Astrocyte (in vitro differentiated cells and primary cell): ENCODE measurements around the gene NUTM2F. TPM values are rescaled to one million over a fixed set of nuclear protein-coding genes. Genes with fewer than 3 reads are reported as not detected.

Source experiments
- DNase-seq: peaks from one replicate; pipeline ENCODE4 v3.0.0-alpha.2; 2010; ENCODE audit warnings: low read depth
- FAIRE-seq: peaks from 2 replicates; lab custom pipeline; 2011; peaks lifted over from hg19 to GRCh38; lab: Jason Lieb, UNC
- H2AFZ ChIP-seq: 2 replicates; pipeline ENCODE4 v1.6.0; 2012; ENCODE audit warnings: low read depth, low read length, inconsistent platforms
- H3K27ac ChIP-seq: 2 replicates; pipeline ENCODE4 v1.5.1; 2011; ENCODE audit warnings: low read depth, low read length, inconsistent platforms
- H3K27me3 ChIP-seq: 2 replicates; pipeline ENCODE4 v1.6.0; 2011; ENCODE audit warnings: low read length, inconsistent platforms; ENCODE audit not compliant: insufficient read depth
- H3K36me3 ChIP-seq: 2 replicates; pipeline ENCODE4 v1.5.1; 2011; ENCODE audit warnings: low read length, inconsistent platforms; ENCODE audit not compliant: insufficient read depth
- H3K4me1 ChIP-seq: 2 replicates; pipeline ENCODE4 v1.5.1; 2011; ENCODE audit warnings: low read length, inconsistent platforms; ENCODE audit not compliant: insufficient read depth
- H3K4me2 ChIP-seq: 2 replicates; pipeline ENCODE4 v1.6.0; 2012; ENCODE audit warnings: low read length, inconsistent platforms
- H3K4me3 ChIP-seq: 2 replicates; pipeline ENCODE4 v1.5.1; 2011; ENCODE audit warnings: low read depth, mild to moderate bottlenecking, low read length, inconsistent platforms; ENCODE audit not compliant: insufficient read depth
- H3K79me2 ChIP-seq: 2 replicates; pipeline ENCODE4 v1.6.0; 2012; ENCODE audit warnings: mild to moderate bottlenecking, low read length, inconsistent platforms; ENCODE audit not compliant: insufficient read depth
- H3K9ac ChIP-seq: 2 replicates; pipeline ENCODE4 v1.6.0; 2012; ENCODE audit warnings: mild to moderate bottlenecking, low read length, inconsistent platforms
- H3K9me3 ChIP-seq: 2 replicates; pipeline ENCODE4 v1.5.1; 2012; ENCODE audit warnings: low read depth, mild to moderate bottlenecking, low read length, inconsistent platforms; ENCODE audit not compliant: insufficient read depth
- H4K20me1 ChIP-seq: 2 replicates; pipeline ENCODE4 v1.6.0; 2012; ENCODE audit warnings: low read length, inconsistent platforms; ENCODE audit not compliant: insufficient read depth
- H3K27ac Mint-ChIP-seq: one replicate; pipeline ENCODE4 v1.8.0; 2021; ENCODE audit warnings: mild to moderate bottlenecking, mixed read lengths; ENCODE audit not compliant: unreplicated experiment
- H3K27me3 Mint-ChIP-seq: one replicate; pipeline ENCODE4 v1.8.0; 2021; ENCODE audit warnings: low read depth, mixed read lengths; ENCODE audit not compliant: unreplicated experiment
- H3K36me3 Mint-ChIP-seq: one replicate; pipeline ENCODE4 v1.8.0; 2021; ENCODE audit warnings: low read depth, mixed read lengths; ENCODE audit not compliant: unreplicated experiment
- H3K4me1 Mint-ChIP-seq: one replicate; pipeline ENCODE4 v1.8.0; 2021; ENCODE audit warnings: low read depth, mixed read lengths; ENCODE audit not compliant: unreplicated experiment
- H3K4me3 Mint-ChIP-seq: one replicate; pipeline ENCODE4 v1.8.0; 2021; ENCODE audit warnings: mild to moderate bottlenecking, moderate library complexity, mixed read lengths; ENCODE audit not compliant: unreplicated experiment
- H3K9me3 Mint-ChIP-seq: one replicate; pipeline ENCODE4 v1.8.0; 2021; ENCODE audit warnings: mild to moderate bottlenecking, mixed read lengths; ENCODE audit not compliant: unreplicated experiment
- CTCF ChIP-seq: IDR thresholded peaks from 2 replicates; pipeline ENCODE4 v1.5.1; 2011; ENCODE audit warnings: low read depth, mild to moderate bottlenecking, inconsistent platforms, low read length, moderate library complexity; ENCODE audit not compliant: insufficient read depth
- EZH2 ChIP-seq: IDR thresholded peaks from 2 replicates; pipeline ENCODE4 v1.6.1; 2012; ENCODE audit warnings: mild to moderate bottlenecking, low read length, inconsistent platforms; ENCODE audit not compliant: insufficient read depth
- total RNA-seq: library from RNA; stranded (reverse); gene quantifications from 2 replicates; pipeline ENCODE4 v1.2.1, GENCODE V29; 2021

NUTM2F gene
- total RNA-seq, 1 donor from 2014 or later = not detected

GRCh38 chr9:94303321-94303720, 25.1 kb downstream of the NUTM2F start:
- H3K27me3 ChIP-seq = no peaks in the 10 kb centered on the region
- no peak overlapping the region for H2AFZ ChIP-seq
- H3K4me3 Mint-ChIP-seq = no peak overlapping the region
- DNase-seq = no peak
- H3K4me1 ChIP-seq = no peaks in the 10 kb centered on the region
- peaks cover 20% of the 10 kb centered on the region for H3K36me3 Mint-ChIP-seq
- no peaks in the 10 kb centered on the region for H3K27me3 Mint-ChIP-seq
- H3K9me3 ChIP-seq = no peaks in the 10 kb centered on the region
- H3K4me2 ChIP-seq = no peak overlapping the region
- no peaks in the 10 kb centered on the region for H3K9me3 Mint-ChIP-seq
- no peak overlapping the region for H3K27ac Mint-ChIP-seq
- no peak overlapping the region for H3K9ac ChIP-seq
- no peak for FAIRE-seq
- H3K4me3 ChIP-seq = no peak overlapping the region
- no peaks in the 10 kb centered on the region for H4K20me1 ChIP-seq
- no peak overlapping the region for H3K27ac ChIP-seq
- no peaks in the 10 kb centered on the region for H3K4me1 Mint-ChIP-seq
- no peaks in the 10 kb centered on the region for H3K79me2 ChIP-seq
- H3K36me3 ChIP-seq = no peaks in the 10 kb centered on the region
- TF ChIP-seq EZH2 (no peak), CTCF (no peak)

GRCh38 chr9:94302426-94302825, 26.0 kb downstream of the NUTM2F start:
- Histone ChIP-seq H4K20me1 (no peaks in the 10 kb centered on the region), H3K4me2 (no peak overlapping the region), H3K79me2 (no peaks in the 10 kb centered on the region), H3K4me3 (no peak overlapping the region), H2AFZ (no peak overlapping the region), H3K27ac (no peak overlapping the region), H3K9ac (no peak overlapping the region), H3K36me3 (no peaks in the 10 kb centered on the region), H3K27me3 (no peaks in the 10 kb centered on the region), H3K9me3 (no peaks in the 10 kb centered on the region), H3K4me1 (no peaks in the 10 kb centered on the region)
- FAIRE-seq (no peak), DNase-seq (no peak)
- no peaks in the 10 kb centered on the region for H3K27me3 Mint-ChIP-seq
- H3K9me3 Mint-ChIP-seq = no peaks in the 10 kb centered on the region
- H3K4me1 Mint-ChIP-seq = no peaks in the 10 kb centered on the region
- H3K4me3 Mint-ChIP-seq = no peak overlapping the region
- TF ChIP-seq EZH2 (no peak), CTCF (no peak)
- H3K27ac Mint-ChIP-seq = no peak overlapping the region
- peaks cover 20% of the 10 kb centered on the region for H3K36me3 Mint-ChIP-seq

GRCh38 chr9:94301583-94301982, 26.9 kb downstream of the NUTM2F start:
- Histone ChIP-seq H3K36me3 (no peaks in the 10 kb centered on the region), H3K4me3 (no peak overlapping the region), H3K27me3 (no peaks in the 10 kb centered on the region), H3K9ac (no peak overlapping the region), H3K4me2 (no peak overlapping the region), H3K4me1 (no peaks in the 10 kb centered on the region), H2AFZ (no peak overlapping the region), H3K9me3 (no peaks in the 10 kb centered on the region), H4K20me1 (no peaks in the 10 kb centered on the region), H3K27ac (no peak overlapping the region), H3K79me2 (no peaks in the 10 kb centered on the region)
- Mint-ChIP-seq H3K9me3 (no peaks in the 10 kb centered on the region), H3K27me3 (no peaks in the 10 kb centered on the region), H3K27ac (no peak overlapping the region), H3K4me1 (no peaks in the 10 kb centered on the region), H3K4me3 (no peak overlapping the region), H3K36me3 (peaks cover 20% of the 10 kb centered on the region)
- TF ChIP-seq EZH2 (no peak), CTCF (no peak)
- DNase-seq (no peak), FAIRE-seq (no peak)
